ENCODE results near the gene BCR.
"Not testable (repeated sequence)": the region's sequence is repeated elsewhere in the genome, so short reads cannot be mapped to it uniquely, and the experiment has no call there.

The BCR gene

GRCh38 chr22:23180301-23180892, at the start of gene BCR:
BCR (plus strand) TSS chr22:23180509; CDS start chr22:23180961, 452 bp downstream.
- no peak for TF ChIP-seq CTCF (IDR thresholded peaks at IDR 0.05; ENCODE audit: extremely low read depth, insufficient read depth, missing control alignments)
- DNase-seq (ENCODE audit: low spot score) = peak; percentile 91
- in situ Hi-C loops (cut with MboI; ENCODE audit: low pct_unique_long_range_greater_than_20kb, low sequenced_read_pairs, unreplicated experiment) = loop anchor here (25.0 kb wide), 1 partner anchor 207 kb away; no protein-coding TSS in a partner anchor

- DNase-seq (ENCODE audit: low spot score) = no peak
- in situ Hi-C loops (cut with MboI; ENCODE audit: low pct_unique_long_range_greater_than_20kb, low sequenced_read_pairs, unreplicated experiment) = loop anchor here (25.0 kb wide), 2 partner anchors 768 to 918 kb away; no protein-coding TSS in a partner anchor
These were observed 49.6 kb upstream of the BCR start for GRCh38 chr22:23130697-23131096.

GRCh38 chr22:23131931-23132330, 48.4 kb upstream of the BCR start:
- no peak for DNase-seq (ENCODE audit: low spot score)
- in situ Hi-C loops (cut with MboI; ENCODE audit: low pct_unique_long_range_greater_than_20kb, low sequenced_read_pairs, unreplicated experiment) = loop anchor here (25.0 kb wide), 2 partner anchors 770 to 920 kb away; no protein-coding TSS in a partner anchor
- no peak for TF ChIP-seq CTCF (IDR thresholded peaks at IDR 0.05; ENCODE audit: extremely low read depth, insufficient read depth, missing control alignments)

More at GRCh38 chr22:23130697-23131096, 49.6 kb upstream of the BCR start:
- no peak for TF ChIP-seq CTCF (IDR thresholded peaks at IDR 0.05; ENCODE audit: extremely low read depth, insufficient read depth, missing control alignments)

- no peak for TF ChIP-seq CTCF (IDR thresholded peaks at IDR 0.05; ENCODE audit: extremely low read depth, insufficient read depth, missing control alignments)
- in situ Hi-C loops (cut with MboI; ENCODE audit: low pct_unique_long_range_greater_than_20kb, low sequenced_read_pairs, unreplicated experiment) = loop anchor here (25.0 kb wide), 2 partner anchors 770 to 920 kb away; no protein-coding TSS in a partner anchor
- DNase-seq (ENCODE audit: low spot score) = no peak
These were observed 47.8 kb upstream of the BCR start for GRCh38 chr22:23132376-23133091.

- TF ChIP-seq CTCF (IDR thresholded peaks at IDR 0.05; ENCODE audit: extremely low read depth, insufficient read depth, missing control alignments) = no peak
- DNase-seq (ENCODE audit: low spot score) = no peak
- in situ Hi-C loops (cut with MboI; ENCODE audit: low pct_unique_long_range_greater_than_20kb, low sequenced_read_pairs, unreplicated experiment) = loop anchor here (25.0 kb wide), 2 partner anchors 772 to 922 kb away; no protein-coding TSS in a partner anchor
These were observed 46.4 kb upstream of the BCR start for GRCh38 chr22:23133922-23134321.

- in situ Hi-C loops (cut with MboI; ENCODE audit: low pct_unique_long_range_greater_than_20kb, low sequenced_read_pairs, unreplicated experiment) = loop anchor here (25.0 kb wide), 2 partner anchors 775 to 925 kb away; no protein-coding TSS in a partner anchor
- DNase-seq (ENCODE audit: low spot score) = not testable (repeated sequence)
These were observed 43.3 kb upstream of the BCR start for GRCh38 chr22:23136991-23137390.

- TF ChIP-seq CTCF (IDR thresholded peaks at IDR 0.05; ENCODE audit: extremely low read depth, insufficient read depth, missing control alignments) = no peak
- in situ Hi-C loops (cut with MboI; ENCODE audit: low pct_unique_long_range_greater_than_20kb, low sequenced_read_pairs, unreplicated experiment) = loop anchor here (25.0 kb wide), 2 partner anchors 775 to 925 kb away; no protein-coding TSS in a partner anchor
- DNase-seq (ENCODE audit: low spot score) = no peak
These were observed 42.8 kb upstream of the BCR start for GRCh38 chr22:23137468-23137867.

All from GM13977 (cell line).